IPS-NIHi7 (cell line): ENCODE data around the gene TXNRD2.
A peak's percentile ranks its signal among the peaks of the same experiment; 100 is the strongest.

Source experiments
- DNase-seq: peaks from one replicate; pipeline ENCODE4 v3.0.0; 2012; ENCODE audit warnings: mixed read lengths; ENCODE audit errors: extremely low spot score

Gene TXNRD2

DNA sequence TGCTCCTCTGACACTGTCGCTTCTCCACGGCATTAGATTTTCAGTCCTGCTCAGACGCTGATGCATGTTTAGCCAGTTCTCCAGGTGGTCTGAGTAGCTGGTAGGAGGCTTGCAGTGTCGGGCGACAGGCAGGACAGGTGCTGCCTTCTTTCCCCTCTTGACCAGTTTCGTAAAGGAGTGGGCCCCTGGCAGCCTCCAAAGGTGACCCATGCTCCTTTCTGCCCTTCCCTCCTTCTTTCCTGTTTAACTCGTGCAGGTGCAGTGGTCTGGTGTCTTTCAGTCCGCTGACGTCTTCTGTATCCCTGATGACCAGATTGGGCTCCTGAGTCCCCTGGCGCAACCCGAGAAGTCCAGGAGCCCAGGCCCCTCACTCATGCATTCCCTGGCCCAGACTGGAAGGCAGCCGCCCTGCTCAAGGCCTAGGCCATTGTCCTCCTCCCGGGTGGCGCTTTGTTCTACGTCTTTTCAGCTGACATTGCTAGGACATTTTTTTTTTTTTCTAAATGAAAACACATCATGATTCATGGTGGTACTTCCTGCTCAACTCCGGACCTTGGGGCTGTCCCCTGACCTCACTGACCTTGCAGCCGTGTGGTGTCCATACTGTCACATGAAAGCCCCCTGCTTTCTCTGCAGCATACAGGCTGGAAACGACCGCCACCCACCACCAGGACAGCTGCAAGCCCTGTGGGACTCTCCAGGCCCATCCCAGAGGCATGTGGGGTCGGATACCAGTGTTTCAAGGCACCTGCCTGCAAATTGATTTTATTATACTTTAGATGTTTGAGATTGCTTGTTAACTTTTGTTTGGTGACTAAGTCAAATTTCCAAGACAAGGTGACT lies 25.5 kb upstream of the TXNRD2 start:
- no peak for DNase-seq

DNA sequence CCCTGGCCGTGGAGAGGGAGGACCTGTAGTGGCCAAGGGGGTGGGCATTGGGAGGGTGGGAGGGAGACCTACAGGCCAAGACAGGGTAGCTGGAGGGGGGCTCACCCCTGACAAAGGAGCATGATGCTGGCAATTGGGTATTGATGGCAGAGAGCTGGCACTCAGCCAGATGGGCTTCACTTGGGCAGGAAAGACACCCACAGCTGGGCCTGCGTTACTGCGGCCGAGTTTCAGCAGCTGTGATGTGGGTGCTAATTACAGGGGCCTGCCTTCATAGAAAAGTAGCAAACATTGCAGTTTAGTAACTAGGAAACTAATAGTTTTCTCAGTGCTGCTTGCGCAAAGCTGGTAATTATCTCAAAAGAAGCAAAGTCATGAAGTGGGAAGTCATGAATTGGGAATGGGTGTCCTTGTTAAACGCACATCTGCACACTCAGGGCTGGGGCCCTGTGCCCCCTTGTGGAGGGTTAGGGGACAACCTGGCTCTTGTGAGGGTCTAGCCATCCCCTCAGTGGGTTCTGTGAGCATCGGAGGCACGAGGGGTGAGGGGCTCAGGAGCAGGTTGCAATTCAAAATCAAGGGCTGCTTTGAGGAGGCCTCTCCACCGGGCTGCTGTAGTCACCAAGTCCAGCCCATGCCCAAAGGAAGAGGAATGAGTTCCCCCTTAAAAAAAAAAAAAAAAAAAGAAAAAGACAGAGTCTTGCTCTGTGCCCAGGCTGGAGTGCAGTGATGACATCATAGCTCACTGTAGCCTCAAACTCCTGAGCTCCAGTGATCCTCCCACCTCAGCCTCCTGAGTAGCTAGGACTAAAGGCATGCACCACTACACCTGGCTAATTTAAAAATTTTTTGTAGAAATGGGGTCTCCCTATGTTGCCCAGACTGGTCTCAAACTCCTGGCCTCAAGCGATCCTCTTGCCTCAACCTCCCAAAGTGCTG lies 24.4 kb upstream of the TXNRD2 start:
- peak; percentile 65 for DNase-seq

DNA sequence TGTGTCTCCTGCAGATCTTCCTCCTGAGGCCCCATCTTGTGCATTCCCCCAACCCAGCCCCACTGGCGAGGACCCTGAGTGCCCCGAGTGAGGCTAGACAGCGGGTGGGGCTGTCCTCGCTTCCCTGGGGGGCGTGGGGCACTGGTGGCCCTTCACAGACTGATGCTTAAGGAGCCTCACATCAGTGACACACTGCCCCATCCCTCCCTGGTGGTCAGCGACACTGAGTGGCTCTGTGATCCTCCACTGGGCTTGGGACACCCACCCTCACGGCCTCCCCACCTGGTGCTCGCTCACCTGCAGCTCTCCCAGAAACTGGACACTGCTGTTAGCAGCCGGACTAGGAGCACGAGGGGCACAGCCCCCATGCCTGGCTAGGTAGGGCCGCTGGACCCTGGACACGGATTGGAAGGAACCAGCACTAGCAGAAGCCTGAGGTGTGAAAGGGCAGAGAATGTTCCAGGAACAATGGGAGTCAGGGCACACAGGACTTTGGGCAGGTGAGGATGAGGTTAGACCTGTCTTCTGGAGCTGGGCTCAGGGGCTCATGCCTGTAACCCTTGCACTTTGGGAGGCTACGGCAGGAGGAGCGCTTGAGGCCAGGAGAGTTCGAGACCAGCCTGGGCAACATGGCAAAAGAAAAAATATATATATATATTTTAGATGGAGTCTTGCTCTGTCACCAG lies 23.2 kb upstream of the TXNRD2 start:
- no peak for DNase-seq

GRCh38 chr22:19963863-19964642 lies 22.4 kb upstream of the TXNRD2 start:
- DNase-seq, result no peak

GRCh38 chr22:19962909-19963806 lies 21.5 kb upstream of the TXNRD2 start:
- peak; percentile 74 for DNase-seq

- DNase-seq, result peak; percentile 90
Observed at GRCh38 chr22:19962246-19962908, 20.8 kb upstream of the TXNRD2 start.

- DNase-seq, result no peak
Observed at GRCh38 chr22:19961868-19962245, 20.2 kb upstream of the TXNRD2 start.

GRCh38 chr22:19961201-19961580 lies 19.6 kb upstream of the TXNRD2 start:
- DNase-seq, result no peak

DNA sequence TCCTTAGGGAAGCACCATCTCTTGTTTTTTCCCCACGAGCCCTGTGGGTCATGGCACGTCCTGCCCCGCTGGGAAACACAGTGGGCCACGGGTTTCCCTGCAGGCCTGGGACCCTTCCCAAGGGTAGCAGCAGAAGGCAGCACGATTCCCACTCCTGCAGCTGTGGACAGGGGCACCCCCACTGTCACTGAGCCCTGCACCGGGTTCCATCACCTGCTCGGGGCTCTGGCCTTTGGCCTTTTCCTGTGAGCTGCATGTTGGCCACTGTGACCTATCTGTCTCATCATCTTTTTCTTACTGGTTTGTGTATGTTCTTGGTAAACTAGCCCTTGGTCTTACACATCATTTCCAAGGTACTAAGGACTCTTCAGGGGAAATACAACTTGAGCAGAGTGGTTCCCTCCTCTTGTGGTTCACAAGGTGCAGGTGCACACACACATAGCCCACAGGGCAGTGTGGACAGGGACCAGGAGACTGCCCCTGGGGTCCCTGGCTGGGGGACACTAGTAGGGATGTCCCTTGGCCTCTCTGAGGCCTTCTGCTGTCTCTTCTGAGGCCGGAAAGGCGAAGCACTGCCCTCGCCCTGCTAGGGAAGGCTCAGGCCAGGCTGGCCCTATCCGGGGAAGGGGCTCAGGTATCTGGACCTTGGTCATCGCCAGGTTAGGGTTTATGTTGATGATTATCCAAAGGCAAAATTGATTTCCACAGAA lies 19.0 kb upstream of the TXNRD2 start:
- DNase-seq, result no peak

GRCh38 chr22:19959587-19960490 lies 18.2 kb upstream of the TXNRD2 start:
- no peak for DNase-seq

DNA sequence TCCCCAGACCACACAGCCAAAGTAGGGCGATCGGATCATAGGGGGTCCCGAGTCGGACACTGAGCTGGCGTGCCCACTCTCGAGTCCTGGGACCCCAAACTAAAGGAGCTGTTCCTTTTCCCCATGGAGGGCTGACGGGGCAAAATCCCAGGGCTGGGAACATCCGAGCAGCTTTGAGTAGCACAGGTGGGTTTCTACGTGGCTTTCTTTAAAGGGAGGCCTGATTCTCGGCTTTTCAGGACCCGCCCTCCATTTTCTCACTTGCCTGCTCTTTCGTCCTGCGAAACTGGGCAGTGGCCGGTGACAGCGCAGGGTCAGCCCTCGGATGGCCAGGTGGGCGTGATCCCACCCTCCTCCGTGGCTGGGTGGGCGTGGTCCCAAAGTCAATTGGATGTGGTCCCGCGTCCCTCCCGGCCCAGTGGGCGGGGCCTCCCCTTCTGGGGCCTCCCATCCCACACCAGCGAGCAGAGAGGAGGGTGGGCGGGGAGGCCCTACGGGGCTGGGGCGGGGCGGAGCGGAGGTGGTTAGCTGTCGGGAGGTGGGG lies 17.5 kb upstream of the TXNRD2 start:
- peak; percentile 97 for DNase-seq

GRCh38 chr22:19958083-19959042 lies 16.7 kb upstream of the TXNRD2 start:
- DNase-seq, result no peak

DNA sequence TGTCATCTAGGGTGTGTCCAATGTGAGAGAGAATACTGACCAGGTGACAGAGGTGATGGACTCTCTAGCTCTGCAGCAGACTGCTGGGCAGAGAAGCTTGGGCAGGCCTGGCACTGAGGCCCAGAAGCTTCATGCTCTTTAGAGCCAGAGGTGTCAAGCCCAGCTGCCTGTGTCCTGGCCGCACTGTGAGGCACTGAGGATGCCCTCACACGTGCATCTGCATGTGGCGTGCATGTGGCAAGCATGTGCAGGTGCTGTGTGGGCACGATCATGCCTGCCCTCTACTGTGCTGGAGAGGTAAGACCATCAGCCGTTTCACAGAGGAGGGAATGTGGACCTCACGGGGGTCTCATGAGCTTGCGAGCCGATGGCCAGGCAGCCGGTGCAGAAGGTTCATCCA lies 15.8 kb upstream of the TXNRD2 start:
- no peak for DNase-seq

GRCh38 chr22:19955241-19956128 lies 13.9 kb upstream of the TXNRD2 start:
- no peak for DNase-seq

- DNase-seq, result no peak
Observed at GRCh38 chr22:19951346-19951745, 9.7 kb upstream of the TXNRD2 start.
